Measurements from ENCODE around the gene UBC.
"Not testable (repeated sequence)": the region's sequence is repeated elsewhere in the genome, so short reads cannot be mapped to it uniquely, and the experiment has no call there.

The UBC gene

DNA sequence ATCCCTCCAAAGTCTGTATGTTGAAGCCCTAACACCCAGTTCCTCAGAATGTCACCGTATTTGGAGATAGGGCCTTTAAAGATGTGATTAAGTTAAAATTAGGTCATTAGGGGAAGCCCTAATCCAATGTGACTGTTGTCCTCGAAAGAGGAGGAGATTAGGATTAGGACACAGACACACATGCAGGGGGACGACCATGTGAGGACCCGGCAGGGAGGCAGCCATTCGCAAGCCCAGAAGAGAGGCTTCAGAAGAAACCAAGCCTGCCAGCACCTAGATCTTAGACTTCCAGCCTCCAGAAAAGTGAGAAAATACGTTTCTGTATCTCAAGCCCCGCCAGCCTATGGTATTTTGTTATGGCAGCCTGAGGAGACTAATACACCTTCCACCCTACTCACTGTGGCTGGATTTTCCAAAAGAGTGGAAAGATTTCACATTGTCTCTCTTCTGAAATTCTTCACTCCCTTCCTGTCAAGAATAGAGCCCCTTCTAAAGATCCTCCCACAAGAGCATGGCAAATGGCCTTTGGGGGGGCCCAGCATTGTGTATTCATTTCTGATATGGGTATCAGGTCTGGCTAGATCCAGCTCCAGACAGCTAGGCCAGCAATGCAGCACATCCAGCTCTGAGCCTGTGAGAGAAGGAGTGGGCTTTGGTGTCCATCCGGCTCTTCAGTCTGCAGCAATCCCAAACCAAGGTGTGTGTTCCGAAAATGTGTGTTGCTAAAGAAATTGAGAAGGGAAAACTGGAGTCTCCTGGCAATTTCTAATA is 15.4 kb upstream of the UBC start:
- DNase-seq = no peak

DNA sequence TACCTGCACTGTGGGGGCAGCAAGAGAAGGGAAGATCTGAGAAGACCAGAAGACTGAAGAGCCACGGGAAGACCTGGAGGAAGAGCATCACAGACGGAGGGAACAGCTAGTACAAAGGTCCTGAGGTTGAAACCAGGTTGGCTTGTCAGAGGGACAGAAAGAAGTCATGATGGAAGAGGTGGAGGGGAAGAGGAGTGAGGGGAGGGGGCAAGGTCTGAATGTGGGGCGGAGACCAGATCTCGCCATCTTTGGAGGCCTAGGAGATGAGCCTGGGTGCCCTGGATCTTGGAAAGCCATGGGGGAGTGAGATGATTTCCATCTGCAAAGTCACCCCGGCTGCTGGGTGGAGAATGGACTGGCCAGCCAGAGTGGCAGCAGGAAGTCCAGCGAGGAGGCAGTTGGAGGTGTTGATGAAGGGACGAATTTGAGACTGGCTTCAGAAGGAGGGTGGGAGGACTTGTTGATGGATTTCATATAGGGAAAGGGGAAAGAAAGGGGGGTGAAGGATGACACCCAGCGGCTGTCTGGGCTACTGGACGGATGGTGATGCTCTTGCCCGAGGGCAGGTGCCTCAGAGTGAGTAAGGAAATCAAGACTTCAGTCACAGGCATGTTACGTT is 14.6 kb upstream of the UBC start:
- no peak for DNase-seq

DNA sequence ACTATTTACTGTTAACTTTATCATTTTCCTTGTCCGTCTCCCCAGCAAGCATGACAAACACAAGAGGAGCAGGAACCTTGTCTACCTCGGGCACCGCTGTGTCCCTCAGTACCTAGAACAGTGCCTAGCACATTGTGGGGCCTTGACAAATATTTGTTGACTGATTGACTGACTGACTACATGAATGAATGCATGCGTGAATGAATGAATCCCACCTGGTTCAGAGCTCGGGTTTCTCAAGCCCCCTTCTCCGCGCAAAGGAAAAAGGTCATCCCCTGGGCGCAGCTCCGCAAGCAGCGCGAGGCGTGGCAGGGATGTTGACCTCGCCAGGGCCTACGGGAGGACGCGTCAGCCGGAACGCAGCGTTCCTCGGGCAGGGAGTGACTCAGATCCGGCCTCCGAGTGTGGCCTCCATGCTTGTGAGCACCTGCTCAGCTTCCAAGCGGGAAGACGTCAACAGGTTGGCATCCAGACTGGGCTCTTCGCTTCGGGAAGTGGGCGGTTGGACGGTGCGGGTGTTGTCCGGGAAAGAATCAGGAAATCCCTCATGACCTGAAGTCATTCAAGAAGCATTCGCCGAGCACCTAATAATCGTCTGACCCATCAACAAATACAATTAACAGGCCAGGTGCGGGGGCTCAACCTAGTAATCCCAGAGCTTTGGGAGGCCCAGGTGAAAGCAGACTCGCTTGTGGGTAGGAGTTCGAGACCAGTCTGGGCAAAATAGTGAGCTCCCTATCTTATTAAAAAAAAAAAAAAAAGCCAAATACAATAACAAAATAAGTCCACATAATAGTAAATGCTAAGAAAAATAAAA is 13.9 kb upstream of the UBC start:
- no peak for DNase-seq

DNA sequence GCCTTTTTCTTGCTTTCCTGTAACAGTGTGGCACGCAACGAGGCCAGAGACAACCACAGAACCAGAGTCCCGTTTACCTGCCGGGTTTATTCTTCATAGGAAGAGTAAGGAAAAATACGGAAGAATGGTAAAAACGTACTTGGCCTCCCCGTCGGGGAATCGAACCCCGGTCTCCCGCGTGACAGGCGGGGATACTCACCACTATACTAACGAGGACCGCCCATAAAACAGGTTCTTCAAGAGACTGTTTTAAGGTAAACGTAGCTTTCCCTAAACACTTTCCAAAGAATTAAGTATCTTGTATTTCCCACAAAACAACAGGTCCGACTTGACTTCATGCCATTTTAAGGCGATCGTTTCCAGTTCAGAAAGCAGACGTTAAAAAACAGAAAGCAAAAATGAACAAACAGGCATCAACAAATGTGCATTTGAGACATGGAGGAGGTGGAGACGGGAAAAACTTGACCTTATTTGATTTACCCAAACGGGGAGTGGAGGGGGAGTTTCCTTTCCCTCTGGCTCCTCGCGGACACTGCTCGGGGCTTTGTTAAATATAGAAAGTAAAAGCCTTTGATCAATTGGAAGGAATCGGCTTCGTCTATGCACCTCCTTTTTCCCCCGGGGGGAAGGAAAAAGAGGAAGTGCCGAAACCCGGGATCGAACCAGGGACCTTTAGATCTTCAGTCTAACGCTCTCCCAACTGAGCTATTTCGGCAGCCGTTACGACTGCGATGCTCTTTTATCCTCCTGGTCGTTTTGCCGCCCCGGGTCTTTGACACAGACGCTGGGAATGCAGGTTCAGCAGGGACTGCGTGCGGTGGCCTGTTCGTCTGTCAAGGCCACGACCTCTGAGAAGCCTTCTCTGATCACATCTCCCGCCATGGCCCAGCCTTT is 13.0 kb upstream of the UBC start:
- no peak for DNase-seq

DNA sequence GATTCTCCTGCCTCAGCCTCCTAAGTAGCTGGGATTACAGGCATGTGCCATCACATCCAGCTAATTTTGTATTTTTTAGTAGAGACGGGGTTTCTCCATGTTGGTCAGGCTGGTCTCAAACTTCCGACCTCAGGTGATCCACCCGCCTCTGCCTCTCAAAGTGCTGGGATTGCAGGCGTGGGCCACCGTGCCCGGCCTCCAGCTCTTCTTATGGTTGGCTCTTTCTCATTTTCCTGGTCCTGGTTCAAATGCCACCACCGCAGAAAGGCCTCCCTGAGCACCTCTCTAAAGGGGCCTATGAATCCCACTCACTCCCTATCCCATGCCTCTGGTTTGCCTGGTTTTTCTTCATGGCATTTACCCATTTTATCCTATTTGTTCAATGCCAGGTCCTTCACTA is 11.3 kb upstream of the UBC start:
- not testable (repeated sequence) for DNase-seq

DNA sequence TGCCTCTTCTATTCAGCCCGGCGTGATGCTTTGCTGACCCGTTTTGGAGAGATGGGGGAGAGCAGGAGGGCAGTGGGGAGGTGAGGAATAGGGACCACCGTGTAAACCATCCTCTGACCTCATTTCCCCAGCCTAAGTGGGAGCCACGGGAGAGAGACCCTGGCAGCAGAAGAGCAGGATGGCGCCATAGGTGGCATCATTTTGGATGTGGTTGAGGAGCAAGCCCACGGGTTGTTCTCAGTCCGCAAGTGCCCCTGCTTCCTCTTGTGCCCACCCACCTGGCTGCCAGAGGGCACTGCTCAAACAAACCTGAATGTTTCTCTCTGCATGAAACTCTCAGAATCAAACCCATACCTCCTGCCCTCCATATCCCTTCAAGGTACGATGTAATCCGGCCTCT is 10.7 kb upstream of the UBC start:
- no peak for DNase-seq

DNA sequence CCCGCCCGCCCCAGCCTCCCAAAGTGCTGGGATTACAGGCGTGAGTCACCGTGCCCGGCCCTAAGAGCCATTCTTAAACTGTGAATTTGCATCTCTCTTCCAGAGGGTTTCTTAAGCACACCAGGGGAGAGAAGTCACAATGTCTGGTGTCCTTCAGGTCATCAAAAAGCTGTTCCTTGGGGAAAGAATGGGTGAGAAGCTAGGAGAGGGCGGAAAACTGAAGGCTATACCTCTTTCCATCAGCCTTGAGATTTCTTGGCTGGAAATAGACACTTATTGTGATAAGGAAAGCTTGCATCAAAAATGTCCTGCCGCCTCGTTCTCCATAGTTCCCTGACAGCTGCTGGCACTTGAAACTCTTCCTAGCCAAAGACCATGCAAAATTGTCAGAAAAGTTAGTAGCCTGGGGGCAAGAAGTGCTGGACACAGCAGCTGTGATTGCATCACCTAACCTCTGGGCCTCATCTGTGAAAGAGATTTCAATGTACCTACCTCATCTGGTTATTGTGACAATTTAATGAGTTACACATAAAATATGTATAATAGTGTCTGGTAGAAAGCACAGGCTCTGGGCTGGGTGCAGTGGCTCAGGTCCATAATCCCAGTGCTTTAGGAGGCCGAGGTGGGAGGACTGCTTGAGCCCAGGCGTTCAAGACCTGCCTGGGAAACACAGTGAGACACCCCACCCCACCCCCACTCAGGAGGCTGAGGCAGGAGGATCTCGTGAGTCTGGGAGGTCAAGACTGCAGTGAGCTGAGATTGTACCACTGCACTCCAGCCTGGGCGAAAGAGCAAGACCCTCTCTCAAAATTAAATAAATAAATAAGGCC is 9.7 kb upstream of the UBC start:
- no peak for DNase-seq

DNA sequence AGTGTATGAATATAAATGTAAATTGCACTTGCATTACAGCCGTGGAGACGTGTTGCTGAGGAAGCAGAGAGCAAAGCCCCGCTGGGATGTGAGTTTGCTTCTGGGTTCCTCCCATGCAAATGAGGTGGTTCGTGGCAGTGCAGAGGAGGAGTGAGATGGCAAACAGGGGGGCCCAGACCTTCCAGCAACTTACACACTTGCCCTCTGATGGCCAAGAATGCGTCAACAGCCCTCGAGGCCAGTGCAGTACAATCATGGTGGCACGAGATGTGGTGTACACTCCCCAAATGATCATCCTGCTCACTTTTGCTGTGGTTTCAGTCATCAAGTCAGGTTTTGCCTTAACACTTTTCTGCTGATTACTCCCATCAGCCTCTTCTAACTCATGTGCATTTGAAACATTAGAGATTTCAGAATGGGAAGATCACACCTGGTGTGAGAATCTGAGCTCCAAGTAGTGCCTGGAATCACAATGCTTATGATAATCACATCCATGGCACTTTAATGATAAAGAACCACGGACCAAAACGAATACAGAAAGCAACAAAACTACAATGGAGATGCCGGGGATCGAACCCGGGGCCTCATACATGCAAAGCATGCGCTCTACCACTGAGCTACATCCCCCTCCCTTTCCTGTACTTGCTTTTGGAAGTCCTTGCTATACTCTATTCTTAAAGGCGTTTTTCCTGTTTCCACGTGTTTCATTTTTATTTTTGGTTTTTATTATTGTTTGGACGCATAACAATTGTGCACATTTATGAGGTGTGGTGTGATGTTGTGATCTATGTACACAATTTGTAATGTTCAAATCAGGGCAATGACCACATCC is 7.0 kb upstream of the UBC start:
- no peak for DNase-seq

DNA sequence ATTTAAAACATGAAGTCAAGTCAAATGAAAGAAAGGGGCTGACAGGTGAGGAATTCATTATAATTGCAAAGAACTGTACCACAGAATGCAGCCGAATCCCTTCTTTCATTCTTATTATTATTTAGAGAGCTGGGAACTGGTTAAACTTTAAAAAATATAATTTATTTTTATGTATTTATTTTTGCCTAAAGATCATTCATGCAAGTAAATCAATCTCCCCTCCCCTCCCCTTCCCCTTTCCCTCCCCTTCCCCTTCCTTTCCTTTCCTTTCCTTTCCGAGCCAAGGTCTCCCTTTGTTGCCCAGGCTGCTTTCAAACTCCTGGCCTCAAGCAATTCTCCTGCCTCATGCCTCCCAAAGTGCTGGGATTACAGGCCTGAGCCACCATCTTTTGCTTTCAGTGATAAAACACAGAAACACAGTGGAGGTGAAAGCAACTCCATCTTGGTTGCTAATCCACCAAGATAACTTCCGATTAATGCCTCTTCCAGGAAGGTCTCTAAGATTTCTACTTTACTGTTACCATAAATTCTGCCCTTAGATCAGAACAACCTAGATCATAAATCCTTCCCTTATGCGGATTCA is 6.0 kb upstream of the UBC start:
- DNase-seq = no peak

DNA sequence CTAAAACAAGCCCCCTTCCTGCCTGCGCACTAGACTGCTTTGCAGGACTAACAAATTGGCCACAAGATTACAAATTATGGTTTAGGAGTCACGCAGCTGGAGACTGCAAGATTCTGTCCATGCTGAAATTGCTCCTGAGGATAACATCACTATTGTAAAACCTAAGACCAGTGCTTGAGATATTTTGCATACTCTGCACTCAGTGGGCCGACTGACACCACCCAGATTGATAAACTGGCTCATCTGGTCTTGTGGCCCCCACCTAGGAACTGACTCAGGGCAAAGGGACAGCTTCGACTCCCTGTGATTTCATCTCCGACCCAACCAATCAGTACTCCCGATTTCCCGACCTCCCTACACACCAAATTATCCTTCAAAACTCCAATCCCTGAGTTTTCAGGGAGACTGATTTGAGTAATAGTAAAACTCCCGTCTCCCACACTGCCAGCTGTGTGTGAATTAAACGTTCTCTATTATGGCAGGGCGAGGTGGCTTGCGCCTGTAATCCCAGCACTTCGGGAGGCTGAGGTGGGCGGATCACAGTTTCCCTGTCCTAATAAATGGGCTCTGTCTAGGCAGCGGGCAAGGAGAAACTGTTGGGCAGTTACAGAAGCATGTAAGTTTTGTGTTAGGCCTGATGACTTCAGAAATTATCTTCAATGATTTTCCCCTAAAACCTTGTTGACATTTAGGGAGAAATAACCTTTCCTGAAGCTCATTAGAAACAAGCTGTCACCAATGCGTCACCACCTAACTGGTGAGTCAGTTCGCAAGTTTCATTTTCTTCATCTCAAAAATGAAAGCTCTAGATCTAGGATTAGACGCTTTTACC is 5.3 kb upstream of the UBC start:
- no peak for DNase-seq

DNA sequence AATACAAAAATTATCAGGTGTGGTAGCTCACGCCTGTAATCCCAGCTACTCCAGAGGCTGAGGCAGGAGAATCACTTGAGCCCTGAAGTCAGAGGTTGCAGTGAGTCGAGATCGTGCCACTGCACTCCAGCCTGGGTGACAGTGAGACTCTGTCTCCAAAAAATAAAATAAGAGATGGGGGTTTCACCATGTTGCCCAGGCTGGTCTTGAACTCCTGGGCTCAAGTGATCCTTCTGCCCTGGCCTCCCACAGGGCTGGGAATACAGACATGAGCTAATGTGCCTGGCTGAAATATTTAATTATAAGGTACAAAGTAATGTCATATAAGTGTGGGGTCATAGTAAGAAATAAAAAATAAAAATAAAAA is 4.2 kb upstream of the UBC start:
- not testable (repeated sequence) for DNase-seq

DNA sequence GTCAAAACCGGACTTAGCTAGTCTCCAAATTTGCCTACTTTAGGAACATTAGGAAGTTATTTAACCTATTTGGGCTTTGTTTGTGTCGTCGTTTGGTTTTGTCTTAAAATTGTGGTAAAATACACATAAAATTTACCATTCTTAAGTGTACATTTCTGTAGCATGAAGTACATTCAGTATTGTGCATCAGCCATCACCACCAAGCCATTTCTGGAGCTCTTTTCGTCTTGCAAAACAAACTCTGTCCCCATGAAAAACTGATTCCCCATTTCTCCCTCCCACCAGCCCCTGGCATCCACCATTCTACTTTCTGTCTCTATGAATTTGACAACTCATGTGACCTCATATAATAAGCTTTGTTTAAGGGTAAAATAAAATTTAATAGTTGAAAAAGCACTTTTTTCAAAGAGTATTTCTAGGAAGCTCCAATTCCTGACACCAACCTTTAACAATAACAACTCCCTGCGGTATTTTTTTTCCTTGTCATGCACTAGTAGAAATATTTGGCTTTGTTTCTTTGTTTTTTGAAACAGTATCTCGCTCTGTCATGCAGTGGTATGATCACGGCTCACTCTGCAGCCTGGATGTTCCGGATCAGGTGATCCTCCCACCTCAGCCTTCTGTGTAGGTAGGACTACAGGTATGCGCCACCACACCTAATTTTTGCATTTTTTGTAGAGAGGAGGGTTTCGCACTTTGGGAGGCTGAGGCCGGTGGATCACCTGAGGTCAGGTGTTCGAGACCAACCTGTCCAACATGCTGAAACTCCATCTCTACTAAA is 3.6 kb upstream of the UBC start:
- no peak for DNase-seq

DNA sequence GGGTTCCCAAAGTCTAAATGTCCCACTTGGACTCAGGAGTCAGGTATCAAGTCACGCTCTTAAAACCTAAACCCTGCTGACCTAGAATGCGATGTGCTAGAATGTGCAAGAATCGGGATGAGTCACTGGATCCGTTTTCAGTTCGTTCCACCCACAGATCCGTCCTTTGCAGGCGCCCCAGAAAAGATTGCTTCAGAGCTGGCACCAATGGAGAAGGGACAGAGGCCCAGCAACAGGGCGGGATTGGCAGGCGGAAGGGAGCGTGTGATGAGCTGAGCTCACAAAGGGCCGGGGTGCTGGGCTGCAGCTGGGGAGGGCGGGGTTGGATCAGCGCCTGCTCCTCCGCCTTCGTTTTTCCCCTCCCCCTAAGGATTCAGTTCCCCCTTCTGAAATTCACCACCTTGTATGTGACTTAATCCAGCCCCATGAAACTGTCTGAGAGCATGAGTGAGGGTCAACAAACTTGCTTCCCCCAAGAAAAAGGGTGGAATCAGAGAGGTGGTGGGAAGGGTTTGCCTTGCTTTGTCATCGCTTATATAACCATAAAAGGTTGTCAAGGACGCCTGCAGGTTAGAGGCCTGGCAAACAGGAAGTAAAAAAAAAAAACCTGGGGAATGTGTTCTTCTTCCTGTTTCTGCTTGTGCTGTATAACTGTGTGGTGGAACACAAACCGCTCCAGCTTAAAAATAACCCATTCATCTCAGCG is 2.8 kb upstream of the UBC start:
- DNase-seq = no peak

DNA sequence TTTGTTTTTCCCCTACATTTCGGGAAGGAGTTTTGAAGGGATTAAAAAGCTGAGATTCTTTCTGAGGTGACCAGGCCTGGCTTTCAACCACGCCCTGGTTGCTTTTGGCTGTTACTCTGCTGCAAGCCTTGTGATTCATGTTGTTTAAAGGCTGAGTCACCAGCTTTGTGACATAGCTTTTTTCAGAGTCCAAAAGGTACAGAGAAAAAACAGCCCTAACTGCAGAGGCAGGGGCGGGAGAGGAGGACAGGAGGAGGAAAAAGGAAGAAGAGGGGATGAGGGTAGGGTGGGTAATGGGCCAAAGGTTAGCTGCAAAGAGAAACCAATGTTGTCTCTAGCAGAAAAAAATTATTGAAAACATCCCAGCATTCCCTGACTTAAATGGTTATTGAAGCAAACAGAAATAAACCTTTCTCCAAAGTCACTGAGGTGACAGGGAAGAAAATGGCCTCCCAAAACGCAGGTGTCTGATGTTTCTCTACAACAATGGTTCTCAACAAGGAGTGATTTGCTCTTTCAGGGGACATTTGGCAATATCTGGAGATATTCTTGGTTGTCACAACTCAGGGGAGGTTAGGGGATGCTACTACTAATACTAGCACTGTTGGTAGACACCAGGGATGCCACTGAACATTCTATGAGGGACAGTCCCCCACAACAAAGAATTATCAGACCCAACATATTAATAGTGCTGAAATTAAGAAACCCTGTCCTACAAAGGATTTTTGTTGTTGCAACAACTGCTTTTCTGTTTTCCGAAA is 2.1 kb upstream of the UBC start:
- no peak for DNase-seq

DNA sequence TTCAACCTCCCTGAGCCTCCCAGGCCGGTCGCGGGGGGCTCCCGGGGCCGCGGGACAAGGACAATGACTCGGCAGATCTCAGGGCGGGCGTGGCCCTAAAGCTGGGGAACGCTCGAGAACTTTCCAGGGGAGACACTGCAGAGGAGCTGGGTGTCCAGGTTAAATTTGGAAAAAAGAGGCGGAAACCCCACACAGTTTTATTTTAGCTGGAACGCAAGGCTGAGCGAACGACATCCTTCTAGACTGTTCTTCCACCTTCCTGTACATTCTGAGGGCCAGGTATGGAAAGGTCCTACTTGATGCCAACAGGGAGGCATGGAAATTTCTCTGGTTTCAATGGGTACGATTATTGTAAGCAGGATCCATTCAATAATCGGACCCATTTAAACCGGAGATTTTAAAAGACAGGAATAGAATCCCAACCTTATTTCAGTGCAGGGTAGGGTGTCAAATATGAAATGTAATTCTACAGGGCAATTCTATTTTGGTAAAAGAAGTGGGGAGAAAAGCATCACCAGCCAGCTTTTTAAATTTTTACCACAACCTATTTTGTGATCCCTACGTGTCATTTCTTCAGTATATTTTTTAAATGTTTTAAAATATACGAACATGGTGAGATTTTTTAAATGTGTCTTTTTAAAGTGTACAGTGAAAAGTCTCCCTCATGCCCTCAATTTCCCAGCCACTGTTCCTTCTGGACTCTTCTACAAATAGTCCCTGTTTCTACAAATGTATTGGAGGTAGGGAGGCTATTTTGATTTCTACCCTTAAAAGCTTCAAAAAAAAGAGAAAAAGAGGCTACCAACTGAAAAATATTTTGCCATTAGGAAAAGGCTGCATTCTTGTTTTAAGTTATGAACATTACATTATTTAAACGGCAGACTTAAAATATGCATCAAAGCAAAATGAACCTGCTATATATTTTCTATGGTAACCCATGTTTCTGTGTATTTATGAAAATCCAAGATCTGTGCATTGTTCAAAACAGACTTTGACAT is 1.1 kb upstream of the UBC start:
- DNase-seq = no peak

Measured in NCI-H1417 (cell line).